HepG2 (cell line): Measurements from ENCODE around the gene CYB5R2. TPM values are rescaled to one million over a fixed set of nuclear protein-coding genes. Genes with fewer than 3 reads are reported as not detected.

ENCODE experiments used
- ATAC-seq: fragments of 200-7000 bp; cut with Tn5 transposase; 3 replicates; pipeline ENCODE4 v1.9.1; 2020; ENCODE audit warnings: mild to moderate bottlenecking, moderate library complexity
- BruUV-seq: library from RNA; stranded (reverse); fragments of 400-500 nt; replicated peaks from 2 replicates; lab custom pipeline; 2021; lab: Mats Ljungman, UMichigan
- CTCF ChIA-PET: fragments of 300-600 bp; formaldehyde crosslinking; extraction: SDS; loops from one replicate; lab custom pipeline; 2021; ENCODE audit warnings: low total read pairs, inconsistent platforms, low intra/inter-chr PET ratio; lab: Yijun Ruan, JAX
- POLR2A ChIA-PET: fragments of 350-600 bp; sonication (Branson Sonifier 250); formaldehyde crosslinking; loops from one replicate; lab custom pipeline; 2020; ENCODE audit warnings: antibody characterized with exemption, inconsistent platforms; lab: Yijun Ruan, JAX
- DNase-seq: peaks from one replicate; pipeline ENCODE4 v3.0.0-alpha.2; 2015; ENCODE audit warnings: low spot score
- FAIRE-seq: peaks from 3 replicates; lab custom pipeline; 2011; peaks lifted over from hg19 to GRCh38; lab: Jason Lieb, UNC
- H2AFZ ChIP-seq: one replicate; pipeline ENCODE4 v1.6.1; 2011; ENCODE audit warnings: low read length, inconsistent platforms
- H3K27ac ChIP-seq: fragments of 300-600 bp; 3 replicates; pipeline ENCODE4 v1.8.0; 2011; ENCODE audit warnings: mixed run types, mild to moderate bottlenecking, mixed read lengths, low read length, inconsistent platforms; ENCODE audit not compliant: insufficient read depth; ENCODE audit errors: extremely low read length
- H3K27me3 ChIP-seq, 2 experiments: fragments of 200-600 bp in 1 of 2; 2 replicates in 1 of 2; 3 replicates in 1 of 2; pipeline versions ENCODE4 v1.6.0 to v1.8.0; 2011; ENCODE audit warnings: low read length in 2 of 2, mild to moderate bottlenecking in 2 of 2, moderate library complexity in 2 of 2, inconsistent platforms in 1 of 2; ENCODE audit not compliant: insufficient read depth in 2 of 2, control insufficient read depth in 1 of 2
- H3K36me3 ChIP-seq, 2 experiments: fragments of 200-600 bp in 1 of 2; replicated peaks in 1 of 2; 2 replicates in 1 of 2; 3 replicates in 1 of 2; pipeline versions ENCODE4 v1.5.1 to v1.8.0; 2011; ENCODE audit warnings: low read length in 2 of 2, inconsistent platforms in 1 of 2; ENCODE audit not compliant: insufficient read depth in 2 of 2, control insufficient read depth in 1 of 2
- H3K4me1 ChIP-seq: 2 replicates; pipeline ENCODE4 v1.5.1; 2012; ENCODE audit warnings: low read length, inconsistent platforms; ENCODE audit not compliant: insufficient read depth
- H3K4me2 ChIP-seq: 2 replicates; pipeline ENCODE4 v1.6.0; 2011; ENCODE audit warnings: low read depth, low read length, inconsistent platforms
- H3K4me3 ChIP-seq, 3 experiments: fragments of 200-600 bp in 1 of 3; sonication (generic), shearing (Covaris generic) in 1 of 3; replicated peaks in 1 of 3; 2 replicates each; pipeline ENCODE4 v1.5.1; 2011 to 2016; ENCODE audit warnings: low read length in 3 of 3, inconsistent platforms in 2 of 3, low read depth in 2 of 3, mild to moderate bottlenecking in 2 of 3, control low read depth in 1 of 3, mixed read lengths in 1 of 3; ENCODE audit not compliant: insufficient read depth in 1 of 3
- H3K79me2 ChIP-seq: one replicate; pipeline ENCODE4 v1.6.1; 2011; ENCODE audit warnings: low read length, inconsistent platforms; ENCODE audit not compliant: insufficient read depth
- H3K9ac ChIP-seq: 2 replicates; pipeline ENCODE4 v1.6.0; 2011; ENCODE audit warnings: mild to moderate bottlenecking, low read depth, low read length, inconsistent platforms; ENCODE audit not compliant: insufficient read depth
- H3K9me3 ChIP-seq: 2 replicates; pipeline ENCODE4 v1.5.1; 2012; ENCODE audit warnings: mild to moderate bottlenecking, low read length
- H4K20me1 ChIP-seq: 2 replicates; pipeline ENCODE4 v1.6.0; 2011; ENCODE audit warnings: inconsistent platforms, mild to moderate bottlenecking, low read length, moderate library complexity; ENCODE audit not compliant: insufficient read depth
- ARHGAP35 ChIP-seq: sonication (generic); formaldehyde crosslinking; IDR thresholded peaks from 2 replicates; pipeline ENCODE4 v1.9.0; 2022; ENCODE audit warnings: mild to moderate bottlenecking, inconsistent platforms, moderate library complexity, missing genetic modification reagents, borderline replicate concordance
- DDIT3 ChIP-seq: sonication (generic); formaldehyde crosslinking; IDR thresholded peaks from 2 replicates; pipeline ENCODE4 v1.4.0; 2020; ENCODE audit warnings: mild to moderate bottlenecking, missing genetic modification reagents
- EZH2 ChIP-seq: conservative IDR thresholded peaks from 2 replicates; pipeline ENCODE4 v1.6.1; 2012; ENCODE audit warnings: mild to moderate bottlenecking, low read depth, low read length, moderate library complexity
- GLMP ChIP-seq: sonication (generic); formaldehyde crosslinking; IDR thresholded peaks from 2 replicates; pipeline ENCODE4 v1.9.0; 2021; ENCODE audit warnings: missing genetic modification reagents, mild to moderate bottlenecking, borderline replicate concordance
- KMT2B ChIP-seq: IDR thresholded peaks from 2 replicates; pipeline ENCODE4 v1.6.1; 2016; ENCODE audit warnings: missing genetic modification reagents, missing compliant biosample characterization
- RAD21 ChIP-seq: fragments of 450-650 bp; formaldehyde crosslinking; IDR thresholded peaks from 2 replicates; pipeline ENCODE4 v1.5.0; 2020; ENCODE audit warnings: mild to moderate bottlenecking
- RAD51 ChIP-seq: fragments of 450-650 bp; IDR thresholded peaks from 2 replicates; pipeline ENCODE4 v1.6.1; 2016; ENCODE audit warnings: borderline replicate concordance
- RARA ChIP-seq: IDR thresholded peaks from 2 replicates; pipeline ENCODE4 v1.6.1; 2016; ENCODE audit warnings: missing genetic modification reagents, missing compliant biosample characterization
- RFXANK ChIP-seq: IDR thresholded peaks from 2 replicates; pipeline ENCODE4 v1.6.1; 2016
- SRF ChIP-seq: IDR thresholded peaks from 2 replicates; pipeline ENCODE4 v1.6.1; 2011; ENCODE audit warnings: mild to moderate bottlenecking, low read depth, low read length, moderate library complexity
- ZNF143 ChIP-seq: sonication (generic); formaldehyde crosslinking; IDR thresholded peaks from 2 replicates; pipeline ENCODE4 v1.4.0; 2020; ENCODE audit warnings: missing genetic modification reagents
- ZNF552 ChIP-seq: sonication (generic); formaldehyde crosslinking; IDR thresholded peaks from 2 replicates; pipeline ENCODE4 v1.9.0; 2022; ENCODE audit warnings: missing genetic modification reagents, mild to moderate bottlenecking, borderline replicate concordance
- ZNF564 ChIP-seq: sonication (generic); formaldehyde crosslinking; IDR thresholded peaks from 2 replicates; pipeline ENCODE4 v1.8.1; 2023; ENCODE audit warnings: mild to moderate bottlenecking, missing genetic modification reagents
- ZNF605 ChIP-seq: sonication (generic); formaldehyde crosslinking; IDR thresholded peaks from 2 replicates; pipeline ENCODE4 v1.8.0; 2022; ENCODE audit warnings: mild to moderate bottlenecking, missing genetic modification reagents
- ZNF784 ChIP-seq: sonication (generic); formaldehyde crosslinking; IDR thresholded peaks from 2 replicates; pipeline ENCODE4 v1.5.1; 2020; ENCODE audit warnings: missing genetic modification reagents, mild to moderate bottlenecking, borderline replicate concordance
- WGBS: methylation state at CpG from one replicate; pipeline ENCODE4 v1.1.6; 2017; ENCODE audit warnings: low lambda C conversion rate; 5-methylcytosine and 5-hydroxymethylcytosine counted together
- in situ Hi-C: cut with HindIII; loops from 2 replicates; pipeline ENCODE4 v1.10.0; 2017; ENCODE audit warnings: low pct_unique_long_range_greater_than_20kb; ENCODE audit not compliant: extremely low pct_ligation_motif_present
- intact Hi-C: fragments of 100-400 bp; cut with micrococcal nuclease; formaldehyde crosslinking; loops from one replicate; pipeline ENCODE4 v1.10.0; 2022; ENCODE audit not compliant: unreplicated experiment
- polyA plus RNA-seq, 8 experiments: library from polyadenylated mRNA; depleted of rRNA in 3 of 8; stranded (reverse) in 7 of 8; unstranded in 1 of 8; fragments of >200 nt; fragmentation: Illumina TruSeq in 4 of 8; extraction: Trizol in 4 of 8; gene quantifications; 2 replicates each; pipeline versions ENCODE4 v1.2.1 to v1.2.3, GENCODE V29; 2011 to 2016; ENCODE audit warnings: low read depth in 4 of 8, missing spikeins in 1 of 8, mixed read lengths in 1 of 8; ENCODE audit not compliant: insufficient read depth in 1 of 8
- total RNA-seq, 5 experiments: library from RNA; depleted of rRNA; stranded (reverse); fragments of >200 nt; fragmentation: Illumina TruSeq; extraction: Trizol; gene quantifications; 2 replicates each; pipeline ENCODE4 v1.2.3, GENCODE V29; 2016; ENCODE audit warnings: low read depth in 1 of 5
- TF ChIP-seq, protein P1 (sequence below): sonication (generic); formaldehyde crosslinking; IDR thresholded peaks from 2 replicates; pipeline ENCODE4 v1.5.1; 2020; ENCODE audit warnings: mild to moderate bottlenecking, missing genetic modification reagents, moderate library complexity
- TF ChIP-seq, protein P2 (sequence below): sonication (generic); formaldehyde crosslinking; IDR thresholded peaks from 2 replicates; pipeline ENCODE4 v1.4.0; 2020; ENCODE audit warnings: missing genetic modification reagents

The CYB5R2 gene
- total and polyA plus RNA-seq, 2 of the 13 experiments (the other 11 are each of a cell fraction or from before 2014, with no cell fraction given), result 0.40 to 0.51 TPM

DNA sequence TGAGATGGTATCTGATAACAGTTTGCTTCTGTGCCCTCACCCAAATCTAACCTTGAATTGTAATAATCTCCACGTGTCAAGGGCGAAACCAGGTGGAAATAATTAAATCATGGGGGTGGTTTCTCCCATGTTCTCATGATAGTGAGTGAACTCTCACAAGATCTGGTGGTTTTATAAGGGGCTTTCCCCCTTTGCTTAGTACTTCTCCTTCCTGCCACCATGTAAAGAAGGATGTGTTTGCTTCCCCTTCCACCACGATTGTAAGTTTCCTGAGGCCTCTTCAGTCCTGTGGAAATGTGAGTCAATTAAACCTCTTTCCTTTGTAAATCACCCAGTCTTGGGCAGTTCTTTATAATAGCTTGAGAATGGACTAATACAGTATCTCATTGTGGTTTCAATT is 41.5 kb upstream of the CYB5R2 start:
- no peak for DNase-seq
- no peaks in the 10 kb centered on the region for H3K36me3 ChIP-seq
- POLR2A ChIA-PET, result no interaction called here
- no peaks in the 10 kb centered on the region for H3K4me1 ChIP-seq
- CTCF ChIA-PET, result no interaction called here
- no peak for ATAC-seq
- FAIRE-seq, result no peak
- intact Hi-C loops, result no loop called here
- no peak overlapping the region for H3K27ac ChIP-seq
- TF ChIP-seq KMT2B (CRISPR knock-in tag) (no peak), RAD51 (no peak), DDIT3 (CRISPR knock-in tag) (no peak), EZH2 (no peak)
- no peak overlapping the region for H2AFZ ChIP-seq
- no peaks in the 10 kb centered on the region for H3K79me2 ChIP-seq
- H3K4me2 ChIP-seq, result no peak overlapping the region
- BruUV-seq, result no TSS peak
- H3K9ac ChIP-seq, result no peak overlapping the region
- H3K27me3 ChIP-seq, result no peaks in the 10 kb centered on the region
- no peaks in the 10 kb centered on the region for H3K9me3 ChIP-seq
- 0% methylated on average over 3 of the region's 3 CpGs for WGBS
- in situ Hi-C loops, result no loop called here
- H4K20me1 ChIP-seq, result no peaks in the 10 kb centered on the region
- H3K4me3 ChIP-seq, result no peak overlapping the region

DNA sequence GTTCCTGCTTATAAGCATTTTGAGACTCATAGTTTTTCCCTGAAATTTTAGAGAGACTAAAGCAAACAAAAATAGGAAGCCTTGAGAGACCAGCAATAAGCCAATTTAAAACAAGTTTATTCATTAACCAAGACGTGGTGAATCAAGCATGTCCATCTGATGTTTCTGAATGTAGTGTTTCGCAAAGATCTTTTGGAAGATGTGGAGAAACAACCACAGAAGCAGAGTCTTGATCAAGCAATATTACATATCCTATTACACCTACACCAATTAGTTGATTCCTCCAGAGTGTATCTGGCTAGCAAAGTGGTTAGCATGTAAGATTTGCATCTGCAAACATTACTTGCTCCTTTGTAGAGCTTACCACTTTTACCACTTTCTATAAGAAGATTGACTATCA is 33.1 kb upstream of the CYB5R2 start, which contains the start of gene OVCH2:
OVCH2 (minus strand) TSS at position 101 of the 400 bp plus-strand sequence; CDS start at position 18, 83 bp downstream.
- H3K79me2 ChIP-seq, result no peaks in the 10 kb centered on the region
- no peak for FAIRE-seq
- H3K9ac ChIP-seq, result no peak within 1 kb of the TSS
- no peaks in the 10 kb centered on the region for H3K36me3 ChIP-seq
- no peak within 1 kb of the TSS for H3K27ac ChIP-seq
- intact Hi-C loops, result no loop called here
- no peak within 1 kb of the TSS for H2AFZ ChIP-seq
- BruUV-seq, result no TSS peak
- H3K4me3 ChIP-seq, result no peak within 1 kb of the TSS
- TF ChIP-seq SRF (no peak), ZNF564 (CRISPR knock-in tag) (no peak), ZNF143 (CRISPR knock-in tag) (no peak), ZNF552 (CRISPR knock-in tag) (no peak), ZNF784 (CRISPR knock-in tag) (no peak), ARHGAP35 (CRISPR knock-in tag) (no peak), RAD21 (CRISPR knock-in tag) (no peak), RFXANK (CRISPR knock-in tag) (no peak), GLMP (no peak), RARA (CRISPR knock-in tag) (no peak), ZNF605 (CRISPR knock-in tag) (no peak)
- TF ChIP-seq, protein P1, sequence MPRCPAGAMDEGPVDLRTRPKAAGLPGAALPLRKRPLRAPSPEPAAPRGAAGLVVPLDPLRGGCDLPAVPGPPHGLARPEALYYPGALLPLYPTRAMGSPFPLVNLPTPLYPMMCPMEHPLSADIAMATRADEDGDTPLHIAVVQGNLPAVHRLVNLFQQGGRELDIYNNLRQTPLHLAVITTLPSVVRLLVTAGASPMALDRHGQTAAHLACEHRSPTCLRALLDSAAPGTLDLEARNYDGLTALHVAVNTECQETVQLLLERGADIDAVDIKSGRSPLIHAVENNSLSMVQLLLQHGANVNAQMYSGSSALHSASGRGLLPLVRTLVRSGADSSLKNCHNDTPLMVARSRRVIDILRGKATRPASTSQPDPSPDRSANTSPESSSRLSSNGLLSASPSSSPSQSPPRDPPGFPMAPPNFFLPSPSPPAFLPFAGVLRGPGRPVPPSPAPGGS (CRISPR knock-in tag), result no peak
- TF ChIP-seq, protein P2, sequence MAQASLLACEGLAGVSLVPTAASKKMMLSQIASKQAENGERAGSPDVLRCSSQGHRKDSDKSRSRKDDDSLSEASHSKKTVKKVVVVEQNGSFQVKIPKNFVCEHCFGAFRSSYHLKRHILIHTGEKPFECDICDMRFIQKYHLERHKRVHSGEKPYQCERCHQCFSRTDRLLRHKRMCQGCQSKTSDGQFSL (CRISPR knock-in tag), result no peak
- WGBS, result 3% methylated on average over 2 of the region's 2 CpGs
- ChIA-PET CTCF (no interaction called here), POLR2A (no interaction called here)
- H4K20me1 ChIP-seq, result no peaks in the 10 kb centered on the region
- no peak within 1 kb of the TSS for H3K4me2 ChIP-seq
- no peaks in the 10 kb centered on the region for H3K4me1 ChIP-seq
- in situ Hi-C loops, result loop anchor here (10.0 kb wide), 1 partner anchor 612 kb away; no protein-coding TSS in a partner anchor
- ATAC-seq, result no peak
- H3K27me3 ChIP-seq, result no peaks in the 10 kb centered on the region
- H3K9me3 ChIP-seq, result no peaks in the 10 kb centered on the region
- no peak for DNase-seq
